ENCODE measurements around the gene MLF2.
"Not testable (repeated sequence)": the region's sequence is repeated elsewhere in the genome, so short reads cannot be mapped to it uniquely, and the experiment has no call there.

MLF2 gene

DNA sequence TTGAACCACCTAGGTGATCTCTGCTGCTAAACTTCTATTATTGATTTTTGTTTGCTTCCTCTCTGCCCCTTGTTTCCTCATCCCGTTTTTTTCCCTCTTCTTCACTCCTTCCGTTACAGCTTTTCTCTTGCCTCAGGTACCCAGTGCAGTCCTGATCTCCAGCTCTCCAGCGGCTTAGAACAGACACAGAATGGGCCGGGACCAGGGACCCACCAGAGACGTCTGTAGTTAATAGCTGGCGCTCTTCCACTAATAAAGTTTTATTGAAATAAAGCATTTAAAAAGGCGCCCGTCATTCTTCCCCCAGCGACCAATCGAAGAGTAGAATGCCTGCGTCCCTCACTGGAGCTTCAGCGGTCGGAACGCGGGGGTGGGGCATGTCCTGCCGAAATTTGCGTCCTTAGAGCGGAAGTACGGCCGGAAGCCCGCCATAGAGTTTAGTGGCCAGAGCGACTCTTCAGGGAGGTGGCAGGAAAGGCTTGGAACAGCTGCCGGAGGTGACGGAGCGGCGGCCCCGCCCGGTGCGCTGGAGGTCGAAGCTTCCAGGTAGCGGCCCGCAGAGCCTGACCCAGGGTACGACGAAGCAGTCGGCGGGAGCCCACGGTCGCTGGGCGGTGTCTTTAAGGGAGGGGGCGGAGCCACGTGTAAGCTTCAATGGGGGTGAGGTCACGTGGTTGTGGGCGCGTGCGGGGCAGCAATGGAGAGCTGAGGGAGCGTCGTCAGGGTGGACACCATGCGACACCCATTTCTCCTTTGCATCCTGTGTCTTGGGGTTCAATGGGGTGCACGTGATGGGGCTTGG lies 29.1 kb downstream of the MLF2 start, which contains the start of gene COPS7A:
Gene COPS7A (plus strand): TSS at position 440 of the 802 bp plus-strand sequence. CDS start 611 bp downstream, outside the sequence.
- peak within 1 kb of the TSS; percentile 82 for H3K27ac ChIP-seq
- TF ChIP-seq, protein P1, sequence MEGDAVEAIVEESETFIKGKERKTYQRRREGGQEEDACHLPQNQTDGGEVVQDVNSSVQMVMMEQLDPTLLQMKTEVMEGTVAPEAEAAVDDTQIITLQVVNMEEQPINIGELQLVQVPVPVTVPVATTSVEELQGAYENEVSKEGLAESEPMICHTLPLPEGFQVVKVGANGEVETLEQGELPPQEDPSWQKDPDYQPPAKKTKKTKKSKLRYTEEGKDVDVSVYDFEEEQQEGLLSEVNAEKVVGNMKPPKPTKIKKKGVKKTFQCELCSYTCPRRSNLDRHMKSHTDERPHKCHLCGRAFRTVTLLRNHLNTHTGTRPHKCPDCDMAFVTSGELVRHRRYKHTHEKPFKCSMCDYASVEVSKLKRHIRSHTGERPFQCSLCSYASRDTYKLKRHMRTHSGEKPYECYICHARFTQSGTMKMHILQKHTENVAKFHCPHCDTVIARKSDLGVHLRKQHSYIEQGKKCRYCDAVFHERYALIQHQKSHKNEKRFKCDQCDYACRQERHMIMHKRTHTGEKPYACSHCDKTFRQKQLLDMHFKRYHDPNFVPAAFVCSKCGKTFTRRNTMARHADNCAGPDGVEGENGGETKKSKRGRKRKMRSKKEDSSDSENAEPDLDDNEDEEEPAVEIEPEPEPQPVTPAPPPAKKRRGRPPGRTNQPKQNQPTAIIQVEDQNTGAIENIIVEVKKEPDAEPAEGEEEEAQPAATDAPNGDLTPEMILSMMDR (conservative IDR thresholded peaks at IDR 0.05) = no peak
- TF ChIP-seq ZFX (IDR thresholded peaks at IDR 0.05) = no peak

- H3K27ac ChIP-seq = no peak overlapping the region
- TF ChIP-seq, protein P1 (conservative IDR thresholded peaks at IDR 0.05) = no peak
- TF ChIP-seq ZFX (IDR thresholded peaks at IDR 0.05) = no peak
These were observed 30.1 kb downstream of the MLF2 start for GRCh38 chr12:6722863-6723262.

- H3K27ac ChIP-seq = no peak overlapping the region
- no peak for TF ChIP-seq ZFX (IDR thresholded peaks at IDR 0.05)
- TF ChIP-seq, protein P1 (conservative IDR thresholded peaks at IDR 0.05) = no peak
These were observed 36.0 kb downstream of the MLF2 start for GRCh38 chr12:6716874-6717437.

GRCh38 chr12:6716031-6716873 lies 36.7 kb downstream of the MLF2 start:
- not testable (repeated sequence) for H3K27ac ChIP-seq

- no peak for TF ChIP-seq ZFX (IDR thresholded peaks at IDR 0.05)
- TF ChIP-seq, protein P1 (conservative IDR thresholded peaks at IDR 0.05) = no peak
- H3K27ac ChIP-seq = no peak overlapping the region
These were observed 44.0 kb downstream of the MLF2 start for GRCh38 chr12:6708960-6709394.

GRCh38 chr12:6708351-6708750 lies 44.6 kb downstream of the MLF2 start:
- not testable (repeated sequence) for H3K27ac ChIP-seq

- no peak overlapping the region for H3K27ac ChIP-seq
- TF ChIP-seq, protein P1 (conservative IDR thresholded peaks at IDR 0.05) = no peak
- TF ChIP-seq ZFX (IDR thresholded peaks at IDR 0.05) = no peak
These were observed 49.3 kb downstream of the MLF2 start for GRCh38 chr12:6703631-6704030.
